Liver (tissue), 9 donors: ENCODE data around the gene TOR1AIP2. TPM values are rescaled to one million over a fixed set of nuclear protein-coding genes. Genes with fewer than 3 reads are reported as not detected.

Experiments used
- DNase-seq: peaks from one replicate; pipeline ENCODE4 v3.0.0-alpha.2; 2017; ENCODE audit warnings: low spot score
- H3K27ac ChIP-seq, 2 donors: one replicate each; pipeline ENCODE4 v1.7.0; 2013; ENCODE audit warnings: inconsistent platforms in 2 of 2, low read length in 2 of 2, control low read depth in 1 of 2, low read depth in 1 of 2, mild to moderate bottlenecking in 1 of 2
- H3K27me3 ChIP-seq, 4 donors: one replicate each; pipeline versions ENCODE4 v1.6.1 to v1.7.0; 2013; ENCODE audit warnings: low read length in 3 of 4, inconsistent platforms in 1 of 4, mild to moderate bottlenecking in 1 of 4, moderate library complexity in 1 of 4; ENCODE audit not compliant: control insufficient read depth in 4 of 4, insufficient read depth in 4 of 4
- H3K36me3 ChIP-seq, 4 donors: one replicate each; pipeline versions ENCODE4 v1.6.1 to v1.7.0; 2013; ENCODE audit warnings: low read length in 3 of 4, mild to moderate bottlenecking in 3 of 4, low read depth in 1 of 4, moderate library complexity in 1 of 4; ENCODE audit not compliant: control insufficient read depth in 4 of 4, insufficient read depth in 3 of 4
- H3K4me1 ChIP-seq, 4 donors: one replicate each; pipeline versions ENCODE4 v1.6.1 to v1.7.0; 2013; ENCODE audit warnings: low read length in 3 of 4, mild to moderate bottlenecking in 3 of 4, moderate library complexity in 1 of 4; ENCODE audit not compliant: control insufficient read depth in 4 of 4, insufficient read depth in 4 of 4
- H3K4me3 ChIP-seq, 3 donors: one replicate each; pipeline versions ENCODE4 v1.6.1 to v1.7.0; 2013; ENCODE audit warnings: low read length in 3 of 3, control low read depth in 1 of 3, low read depth in 1 of 3, mild to moderate bottlenecking in 1 of 3
- H3K9ac ChIP-seq, 2 donors: one replicate each; pipeline ENCODE4 v1.7.0; 2013; ENCODE audit warnings: low read length in 2 of 2, mild to moderate bottlenecking in 2 of 2, moderate library complexity in 2 of 2, control low read depth in 1 of 2, low read depth in 1 of 2
- H3K9me3 ChIP-seq, 4 donors: one replicate each; pipeline versions ENCODE4 v1.6.1 to v1.7.0; 2013; ENCODE audit warnings: low read length in 3 of 4; ENCODE audit not compliant: control insufficient read depth in 4 of 4
- EGR1 ChIP-seq, 2 donors: IDR thresholded peaks; 2 replicates each; pipeline ENCODE4 v1.6.1; 2016 to 2018; ENCODE audit warnings: antibody characterized with exemption in 2 of 2, low read depth in 2 of 2
- FOXA1 ChIP-seq: IDR thresholded peaks from 2 replicates; pipeline ENCODE4 v1.6.1; 2016; ENCODE audit warnings: antibody characterized with exemption
- HNF4A ChIP-seq, 2 donors: conservative IDR thresholded peaks; 2 replicates each; pipeline ENCODE4 v1.6.1; 2016; ENCODE audit warnings: antibody characterized with exemption in 2 of 2, mild to moderate bottlenecking in 2 of 2
- HNF4G ChIP-seq: IDR thresholded peaks from 2 replicates; pipeline ENCODE4 v1.6.1; 2016; ENCODE audit warnings: antibody characterized with exemption
- JUND ChIP-seq, 2 donors: IDR thresholded peaks; 2 replicates each; pipeline ENCODE4 v1.6.1; 2016; ENCODE audit warnings: antibody characterized with exemption in 2 of 2
- RAD21 ChIP-seq, 2 donors: IDR thresholded peaks; 2 replicates each; pipeline ENCODE4 v1.6.1; 2016; ENCODE audit warnings: antibody characterized with exemption in 2 of 2, mild to moderate bottlenecking in 2 of 2
- RXRA ChIP-seq, 2 donors: IDR thresholded peaks; 2 replicates each; pipeline ENCODE4 v1.6.1; 2017 to 2018; ENCODE audit warnings: antibody characterized with exemption in 2 of 2, mild to moderate bottlenecking in 1 of 2
- YY1 ChIP-seq: IDR thresholded peaks from 2 replicates; pipeline ENCODE4 v1.6.1; 2016; ENCODE audit warnings: antibody characterized with exemption, mild to moderate bottlenecking
- WGBS: extraction: QIAGEN DNeasy Blood & Tissue Kit; methylation state at CpG from one replicate; pipeline ENCODE4 v1.1.7; 2013; 5-methylcytosine and 5-hydroxymethylcytosine counted together
- polyA plus RNA-seq, 2 donors: library from polyadenylated mRNA; stranded (reverse) in 1 of 2; unstranded in 1 of 2; fragments of 200-250 nt in 1 of 2; fragments of >200 nt in 1 of 2; fragmentation: Nextera tagmentation in 1 of 2; extraction: Ambion mirVana in 1 of 2; gene quantifications; one replicate each; pipeline versions ENCODE4 v1.2.1 to v1.2.3, GENCODE V29; 2013 to 2015
- total RNA-seq, 2 donors: library from RNA; depleted of rRNA; stranded (reverse); fragments of >200 nt; gene quantifications; one replicate each; pipeline ENCODE4 v1.2.3, GENCODE V29; 2014
- TF ChIP-seq, protein P1 (sequence below): IDR thresholded peaks from 2 replicates; pipeline ENCODE4 v1.6.1; 2016; ENCODE audit warnings: antibody characterized with exemption
- TF ChIP-seq, protein P2 (sequence below): IDR thresholded peaks from 2 replicates; pipeline ENCODE4 v1.6.1; 2016; ENCODE audit warnings: antibody characterized with exemption
- TF ChIP-seq, protein P3 (sequence below): IDR thresholded peaks from 2 replicates; pipeline ENCODE4 v1.6.1; 2016; ENCODE audit warnings: antibody characterized with exemption, mild to moderate bottlenecking
- TF ChIP-seq, protein P4 (sequence below): fragments of 150-350 bp; IDR thresholded peaks from 2 replicates; pipeline ENCODE4 v1.5.1; 2017; ENCODE audit warnings: improper control_type of control experiment, low read depth, low read length; ENCODE audit not compliant: missing input control
- donor health status: healthy.
- donor health status: healthy.
- donor health status: healthy.
- donor health status: healthy.
- donor health status: healthy.

TOR1AIP2 gene
- total and polyA plus RNA-seq, 4 donors = 12.7 to 124 (median 38.6) TPM

DNA sequence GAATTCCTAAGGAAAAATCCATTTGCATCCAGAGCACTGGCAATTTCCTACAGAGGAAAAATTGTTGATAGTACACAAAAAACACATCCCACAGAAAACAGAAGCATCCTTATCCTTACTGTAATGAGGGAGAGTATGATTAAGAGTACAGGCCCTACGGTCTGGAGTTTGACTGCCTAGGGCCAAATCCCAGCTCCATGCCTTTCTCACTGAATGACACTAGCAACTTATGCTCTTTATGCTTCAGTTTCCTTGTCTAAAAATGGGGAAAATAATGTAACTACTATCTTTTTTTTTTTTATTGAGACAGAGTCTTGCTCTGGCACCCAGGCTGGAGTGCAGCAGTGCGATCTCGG is 49.2 kb upstream of the TOR1AIP2 start:
- peaks cover 0 to 3% (median 0%) of the 10 kb centered on the region in 4 donors for H3K36me3 ChIP-seq
- WGBS = 98% methylated on average over 3 of the region's 3 CpGs
- DNase-seq = no peak

DNA sequence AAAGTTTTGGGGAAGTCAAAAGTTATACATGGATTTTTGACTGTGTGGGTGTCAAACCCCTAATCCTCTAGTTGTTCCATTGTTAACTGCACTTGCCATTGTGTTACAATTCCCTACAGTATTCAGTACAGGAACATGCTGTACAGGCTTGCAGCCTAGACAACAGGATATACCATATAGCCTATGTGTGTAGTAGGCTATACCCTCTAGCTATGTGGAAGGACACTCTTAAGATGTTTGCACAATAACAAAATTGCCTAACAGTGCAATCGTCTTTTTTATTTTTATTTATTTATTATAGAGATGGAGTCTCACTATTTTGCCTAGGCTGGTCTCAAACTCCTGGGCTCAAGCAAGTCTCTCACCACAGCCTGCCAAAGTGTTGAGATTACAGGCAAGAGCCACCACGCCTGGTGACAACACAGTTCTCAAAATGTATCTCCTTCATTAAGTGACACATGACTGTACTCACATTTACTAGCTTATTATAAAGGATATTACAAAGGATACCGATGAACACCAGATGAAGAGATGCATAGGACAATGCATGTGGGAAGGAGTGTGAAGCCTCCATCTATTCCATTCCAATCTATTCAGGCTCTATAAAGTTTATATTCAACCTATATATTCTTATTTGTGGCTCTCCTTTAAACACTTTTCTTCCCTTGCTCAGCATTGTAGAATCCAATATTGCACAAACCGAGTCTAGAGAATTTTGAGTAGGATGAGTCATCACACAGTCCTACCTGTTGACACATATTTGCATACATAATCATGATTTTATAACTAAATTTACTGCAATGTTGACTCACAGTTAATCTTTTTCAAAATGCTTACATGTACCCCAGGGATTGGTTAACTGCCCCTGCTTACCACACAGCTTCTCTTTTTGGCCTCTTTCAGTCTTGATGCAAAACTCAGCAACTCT is 48.6 kb upstream of the TOR1AIP2 start:
- WGBS = 82% methylated on average over 4 of the region's 4 CpGs
- TF ChIP-seq JUND (IDR thresholded peaks at IDR 0.05) = peak in 1 of 2 donors; percentile 20
- TF ChIP-seq, protein P1, sequence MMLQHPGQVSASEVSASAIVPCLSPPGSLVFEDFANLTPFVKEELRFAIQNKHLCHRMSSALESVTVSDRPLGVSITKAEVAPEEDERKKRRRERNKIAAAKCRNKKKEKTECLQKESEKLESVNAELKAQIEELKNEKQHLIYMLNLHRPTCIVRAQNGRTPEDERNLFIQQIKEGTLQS = no peak
- Histone ChIP-seq H3K4me3 (no peak overlapping the region), H3K27me3 (no peaks in the 10 kb centered on the region), H3K9me3 (no peaks in the 10 kb centered on the region), H3K9ac (no peak overlapping the region), H3K36me3 (peaks cover 0 to 3% (median 1%) of the 10 kb centered on the region in 4 donors), H3K27ac (no peak overlapping the region), H3K4me1 (peaks cover 0 to 6% (median 0%) of the 10 kb centered on the region in 4 donors)
- no peak for DNase-seq

More for the DNA sequence above, 49.2 kb upstream of the TOR1AIP2 start:
- Histone ChIP-seq H3K4me1 (peaks cover 0 to 6% (median 0%) of the 10 kb centered on the region in 4 donors), H3K9me3 (no peaks in the 10 kb centered on the region), H3K9ac (no peak overlapping the region), H3K4me3 (no peak overlapping the region), H3K27me3 (no peaks in the 10 kb centered on the region), H3K27ac (no peak overlapping the region)
- no peak for TF ChIP-seq RAD21 (IDR thresholded peaks at IDR 0.05)
- no peak for TF ChIP-seq FOXA1
- no peak for TF ChIP-seq EGR1 (IDR thresholded peaks at IDR 0.05; ENCODE audit: low read depth in 2 of 2)
- TF ChIP-seq, protein P2, sequence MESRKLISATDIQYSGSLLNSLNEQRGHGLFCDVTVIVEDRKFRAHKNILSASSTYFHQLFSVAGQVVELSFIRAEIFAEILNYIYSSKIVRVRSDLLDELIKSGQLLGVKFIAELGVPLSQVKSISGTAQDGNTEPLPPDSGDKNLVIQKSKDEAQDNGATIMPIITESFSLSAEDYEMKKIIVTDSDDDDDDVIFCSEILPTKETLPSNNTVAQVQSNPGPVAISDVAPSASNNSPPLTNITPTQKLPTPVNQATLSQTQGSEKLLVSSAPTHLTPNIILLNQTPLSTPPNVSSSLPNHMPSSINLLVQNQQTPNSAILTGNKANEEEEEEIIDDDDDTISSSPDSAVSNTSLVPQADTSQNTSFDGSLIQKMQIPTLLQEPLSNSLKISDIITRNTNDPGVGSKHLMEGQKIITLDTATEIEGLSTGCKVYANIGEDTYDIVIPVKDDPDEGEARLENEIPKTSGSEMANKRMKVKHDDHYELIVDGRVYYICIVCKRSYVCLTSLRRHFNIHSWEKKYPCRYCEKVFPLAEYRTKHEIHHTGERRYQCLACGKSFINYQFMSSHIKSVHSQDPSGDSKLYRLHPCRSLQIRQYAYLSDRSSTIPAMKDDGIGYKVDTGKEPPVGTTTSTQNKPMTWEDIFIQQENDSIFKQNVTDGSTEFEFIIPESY = no peak
- TF ChIP-seq YY1 = no peak
- TF ChIP-seq RXRA (IDR thresholded peaks at IDR 0.05) = no peak
- no peak for TF ChIP-seq HNF4A (conservative IDR thresholded peaks at IDR 0.05)
- no peak for TF ChIP-seq JUND (IDR thresholded peaks at IDR 0.05)

DNA sequence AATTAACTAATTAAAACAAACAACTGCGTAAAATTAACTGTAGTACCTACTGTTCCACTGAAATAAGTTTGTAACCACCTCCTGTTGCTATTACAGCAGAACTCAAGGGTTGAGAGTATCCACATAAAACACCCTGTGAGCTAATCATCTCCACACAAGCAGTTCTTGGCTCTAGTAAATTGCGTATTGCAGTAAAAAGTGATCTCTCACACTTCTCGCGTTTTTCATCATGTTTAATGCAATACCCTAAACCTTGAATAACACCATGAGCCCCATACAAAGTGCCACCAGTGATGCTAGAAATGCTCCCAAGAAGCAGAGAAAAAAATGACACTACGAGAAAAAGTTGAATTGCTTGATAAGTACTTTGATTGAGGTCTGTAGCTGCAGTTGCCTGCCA is 47.7 kb upstream of the TOR1AIP2 start:
- 93% methylated on average over 5 of the region's 5 CpGs for WGBS
- H3K27ac ChIP-seq = no peak overlapping the region
- no peak overlapping the region for H3K4me3 ChIP-seq
- H3K9me3 ChIP-seq = no peaks in the 10 kb centered on the region
- H3K9ac ChIP-seq = no peak overlapping the region
- no peaks in the 10 kb centered on the region for H3K27me3 ChIP-seq
- no peak for DNase-seq
- no peak for TF ChIP-seq HNF4G
- TF ChIP-seq, protein P3, sequence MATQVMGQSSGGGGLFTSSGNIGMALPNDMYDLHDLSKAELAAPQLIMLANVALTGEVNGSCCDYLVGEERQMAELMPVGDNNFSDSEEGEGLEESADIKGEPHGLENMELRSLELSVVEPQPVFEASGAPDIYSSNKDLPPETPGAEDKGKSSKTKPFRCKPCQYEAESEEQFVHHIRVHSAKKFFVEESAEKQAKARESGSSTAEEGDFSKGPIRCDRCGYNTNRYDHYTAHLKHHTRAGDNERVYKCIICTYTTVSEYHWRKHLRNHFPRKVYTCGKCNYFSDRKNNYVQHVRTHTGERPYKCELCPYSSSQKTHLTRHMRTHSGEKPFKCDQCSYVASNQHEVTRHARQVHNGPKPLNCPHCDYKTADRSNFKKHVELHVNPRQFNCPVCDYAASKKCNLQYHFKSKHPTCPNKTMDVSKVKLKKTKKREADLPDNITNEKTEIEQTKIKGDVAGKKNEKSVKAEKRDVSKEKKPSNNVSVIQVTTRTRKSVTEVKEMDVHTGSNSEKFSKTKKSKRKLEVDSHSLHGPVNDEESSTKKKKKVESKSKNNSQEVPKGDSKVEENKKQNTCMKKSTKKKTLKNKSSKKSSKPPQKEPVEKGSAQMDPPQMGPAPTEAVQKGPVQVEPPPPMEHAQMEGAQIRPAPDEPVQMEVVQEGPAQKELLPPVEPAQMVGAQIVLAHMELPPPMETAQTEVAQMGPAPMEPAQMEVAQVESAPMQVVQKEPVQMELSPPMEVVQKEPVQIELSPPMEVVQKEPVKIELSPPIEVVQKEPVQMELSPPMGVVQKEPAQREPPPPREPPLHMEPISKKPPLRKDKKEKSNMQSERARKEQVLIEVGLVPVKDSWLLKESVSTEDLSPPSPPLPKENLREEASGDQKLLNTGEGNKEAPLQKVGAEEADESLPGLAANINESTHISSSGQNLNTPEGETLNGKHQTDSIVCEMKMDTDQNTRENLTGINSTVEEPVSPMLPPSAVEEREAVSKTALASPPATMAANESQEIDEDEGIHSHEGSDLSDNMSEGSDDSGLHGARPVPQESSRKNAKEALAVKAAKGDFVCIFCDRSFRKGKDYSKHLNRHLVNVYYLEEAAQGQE = no peak
- TF ChIP-seq RXRA (IDR thresholded peaks at IDR 0.05) = no peak
- TF ChIP-seq FOXA1 = no peak
- TF ChIP-seq, protein P4, sequence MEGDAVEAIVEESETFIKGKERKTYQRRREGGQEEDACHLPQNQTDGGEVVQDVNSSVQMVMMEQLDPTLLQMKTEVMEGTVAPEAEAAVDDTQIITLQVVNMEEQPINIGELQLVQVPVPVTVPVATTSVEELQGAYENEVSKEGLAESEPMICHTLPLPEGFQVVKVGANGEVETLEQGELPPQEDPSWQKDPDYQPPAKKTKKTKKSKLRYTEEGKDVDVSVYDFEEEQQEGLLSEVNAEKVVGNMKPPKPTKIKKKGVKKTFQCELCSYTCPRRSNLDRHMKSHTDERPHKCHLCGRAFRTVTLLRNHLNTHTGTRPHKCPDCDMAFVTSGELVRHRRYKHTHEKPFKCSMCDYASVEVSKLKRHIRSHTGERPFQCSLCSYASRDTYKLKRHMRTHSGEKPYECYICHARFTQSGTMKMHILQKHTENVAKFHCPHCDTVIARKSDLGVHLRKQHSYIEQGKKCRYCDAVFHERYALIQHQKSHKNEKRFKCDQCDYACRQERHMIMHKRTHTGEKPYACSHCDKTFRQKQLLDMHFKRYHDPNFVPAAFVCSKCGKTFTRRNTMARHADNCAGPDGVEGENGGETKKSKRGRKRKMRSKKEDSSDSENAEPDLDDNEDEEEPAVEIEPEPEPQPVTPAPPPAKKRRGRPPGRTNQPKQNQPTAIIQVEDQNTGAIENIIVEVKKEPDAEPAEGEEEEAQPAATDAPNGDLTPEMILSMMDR = no peak
- peaks cover 0 to 3% (median 2%) of the 10 kb centered on the region in 4 donors for H3K36me3 ChIP-seq
- H3K4me1 ChIP-seq = peaks cover 0 to 3% (median 0%) of the 10 kb centered on the region in 4 donors
